Medulla oblongata (tissue), 1 donor: ENCODE data around the gene FETUB.
"Not testable (repeated sequence)": the region's sequence is repeated elsewhere in the genome, so short reads cannot be mapped to it uniquely, and the experiment has no call there.

Source experiments
- DNase-seq: peaks from one replicate; pipeline ENCODE4 v3.0.0-alpha.2; 2015; ENCODE audit errors: extremely low spot score

Gene FETUB

DNA sequence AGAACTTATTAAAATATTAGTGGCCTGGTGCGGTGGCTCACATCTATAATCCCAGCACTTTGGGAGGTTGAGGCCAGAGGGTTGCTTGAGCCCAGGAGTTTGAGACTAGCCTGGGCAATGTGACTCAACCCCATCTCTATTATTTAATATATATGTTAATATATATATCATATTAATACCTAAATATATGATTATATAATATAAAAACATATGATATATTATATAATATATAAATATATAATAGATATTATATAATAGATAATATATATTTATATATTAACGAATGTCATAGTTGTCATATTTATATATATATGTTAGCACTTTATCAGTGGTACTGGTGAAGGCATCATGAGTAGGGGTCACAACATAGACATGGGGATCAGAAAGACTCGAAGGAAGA, 30.9 kb downstream of the FETUB start:
- no peak for DNase-seq

- DNase-seq, result no peak
These were observed 38.4 kb downstream of the FETUB start for GRCh38 chr3:186678604-186679003.

GRCh38 chr3:186679151-186679550, 39.0 kb downstream of the FETUB start:
- no peak for DNase-seq

DNA sequence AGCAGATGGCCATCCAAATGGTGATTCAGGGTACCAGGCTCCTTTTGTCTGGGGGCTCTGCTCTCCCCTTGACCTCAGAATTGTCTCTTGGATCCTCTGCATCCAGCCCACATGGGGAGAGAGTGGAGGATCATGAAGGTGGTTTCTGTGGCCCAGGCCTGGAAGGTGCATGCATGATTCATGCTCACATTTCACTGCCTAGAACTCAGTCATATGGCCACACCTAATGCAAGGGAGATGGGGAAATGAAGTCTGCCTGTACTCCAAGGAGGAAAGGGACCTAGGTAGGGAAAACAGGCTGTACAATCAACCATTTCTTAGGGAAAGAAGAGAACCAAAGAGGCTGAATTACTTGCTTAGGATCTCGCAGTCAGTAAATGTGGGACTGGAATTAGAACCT, 40.7 kb downstream of the FETUB start:
- DNase-seq, result no peak

DNA sequence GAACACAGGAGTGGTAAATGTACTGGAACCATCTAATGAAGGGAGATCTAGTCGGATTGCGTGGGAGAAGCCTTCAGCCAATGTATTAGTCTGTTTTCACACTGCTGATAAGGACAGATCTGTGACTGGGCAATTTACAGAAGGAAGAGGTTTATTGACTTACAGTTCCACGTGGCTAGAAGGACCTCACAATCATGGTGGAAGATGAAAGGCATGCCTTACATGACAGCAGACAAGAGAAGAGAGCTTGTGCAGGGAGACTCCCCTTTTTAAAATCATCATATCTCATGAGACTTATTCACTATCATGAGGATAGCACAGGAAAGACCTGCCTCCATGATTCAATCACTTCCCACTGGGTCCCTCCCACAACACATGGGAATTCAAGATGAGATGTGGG, 42.6 kb downstream of the FETUB start:
- DNase-seq, result no peak

- DNase-seq, result no peak
These were observed 43.8 kb downstream of the FETUB start for GRCh38 chr3:186683979-186684378.

- DNase-seq, result not testable (repeated sequence)
These were observed 46.3 kb downstream of the FETUB start for GRCh38 chr3:186686475-186686874.

DNA sequence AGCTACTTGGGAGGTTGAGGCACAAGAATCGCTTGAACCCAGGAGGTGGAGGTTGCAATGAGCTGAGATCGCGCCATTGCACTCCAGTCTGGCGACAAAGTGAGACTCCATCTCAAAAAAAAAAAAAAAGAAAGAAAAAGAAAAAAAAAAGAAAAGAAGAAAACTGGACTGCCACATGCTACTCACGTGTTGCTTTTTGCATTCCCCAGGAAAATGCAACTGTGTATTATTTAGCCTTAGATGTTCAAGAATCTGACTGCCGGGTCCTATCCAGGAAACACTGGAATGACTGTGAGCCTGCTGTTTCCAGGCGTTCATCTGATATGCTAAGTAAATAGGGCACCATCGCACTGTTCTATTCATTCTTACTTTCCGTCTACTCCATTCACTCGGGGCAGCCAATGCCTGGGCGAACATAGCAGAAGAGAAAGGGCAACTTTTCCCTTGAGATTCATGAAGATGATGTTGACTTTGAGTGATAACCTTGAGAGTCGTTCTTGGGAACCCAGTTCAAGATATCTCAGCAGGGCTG, 47.0 kb downstream of the FETUB start:
- no peak for DNase-seq

- not testable (repeated sequence) for DNase-seq
These were observed 50.1 kb downstream of the FETUB start for GRCh38 chr3:186690304-186690703.

- no peak for DNase-seq
These were observed 51.5 kb downstream of the FETUB start for GRCh38 chr3:186691676-186692075.

DNA sequence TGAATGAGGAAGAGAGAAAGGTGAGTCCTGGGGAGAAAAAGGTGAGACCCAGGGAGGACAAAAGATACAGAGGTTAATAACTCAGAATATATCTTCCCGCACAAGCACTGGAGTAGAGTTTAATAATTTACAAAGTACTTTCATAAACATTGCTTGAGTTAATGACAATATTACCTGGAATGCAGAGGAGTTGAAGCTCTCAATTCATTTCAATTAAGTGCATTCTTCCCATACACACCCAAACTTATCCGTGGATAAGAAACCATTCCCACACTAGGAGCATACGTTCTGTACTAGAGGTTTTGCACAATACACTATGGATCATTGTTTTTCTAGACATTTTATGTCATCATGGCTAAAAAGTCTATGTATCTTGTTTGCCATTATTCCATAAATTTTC, 53.6 kb downstream of the FETUB start:
- no peak for DNase-seq

DNA sequence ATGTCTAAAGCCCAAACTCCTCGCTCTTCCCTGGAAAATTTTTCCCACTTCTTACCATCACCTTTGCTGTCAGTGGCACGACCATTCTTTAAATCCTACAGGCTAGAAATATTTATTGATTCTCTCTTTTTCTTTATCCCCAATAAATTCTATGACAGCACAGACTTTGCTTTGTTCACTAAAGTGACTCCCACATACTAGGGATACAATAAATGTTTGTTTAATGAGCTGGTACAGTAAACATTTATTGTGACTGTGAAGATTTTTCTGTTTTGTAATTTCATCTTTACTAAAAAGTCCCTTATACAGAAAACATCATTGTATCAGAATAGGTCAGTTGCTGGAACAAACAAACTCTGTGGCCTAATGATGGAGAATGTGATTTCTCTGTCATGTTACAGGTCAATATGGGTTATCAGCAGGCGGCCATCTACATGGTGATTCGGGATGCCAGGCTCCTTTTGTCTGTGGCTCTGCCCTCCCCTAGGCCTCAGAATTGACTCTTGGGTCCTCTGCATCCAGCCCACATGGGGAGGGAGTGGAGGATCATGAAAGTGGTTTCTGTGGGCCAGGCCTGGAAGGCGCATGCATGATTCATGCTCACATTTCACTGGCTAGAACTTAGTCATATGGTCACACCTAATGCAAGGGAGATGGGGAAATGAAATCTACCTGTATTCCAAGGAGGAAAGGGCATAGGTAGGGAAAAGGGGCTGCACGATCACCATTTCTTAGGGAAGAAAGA, 54.3 kb downstream of the FETUB start:
- DNase-seq, result no peak

DNA sequence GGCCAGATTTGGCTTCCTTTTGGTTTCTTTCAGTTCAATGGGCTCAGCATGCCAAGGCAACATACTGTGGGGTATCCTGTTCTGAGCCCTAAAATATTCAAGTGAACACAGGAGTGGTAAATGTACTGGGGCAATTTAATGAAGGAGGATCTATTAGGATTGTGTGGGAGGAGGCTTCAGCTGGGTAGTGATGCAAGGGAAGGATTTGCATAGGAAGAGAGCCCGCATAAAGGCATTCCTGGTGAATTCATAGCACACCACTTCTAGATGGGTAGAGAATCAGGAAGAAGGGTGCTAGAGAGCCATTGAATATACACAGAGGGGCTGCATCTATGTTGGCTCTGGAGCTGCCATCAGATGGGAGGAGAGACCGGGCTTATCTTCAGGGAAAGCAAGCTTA, 56.3 kb downstream of the FETUB start:
- DNase-seq, result no peak

GRCh38 chr3:186697510-186697909, 57.3 kb downstream of the FETUB start:
- no peak for DNase-seq

DNA sequence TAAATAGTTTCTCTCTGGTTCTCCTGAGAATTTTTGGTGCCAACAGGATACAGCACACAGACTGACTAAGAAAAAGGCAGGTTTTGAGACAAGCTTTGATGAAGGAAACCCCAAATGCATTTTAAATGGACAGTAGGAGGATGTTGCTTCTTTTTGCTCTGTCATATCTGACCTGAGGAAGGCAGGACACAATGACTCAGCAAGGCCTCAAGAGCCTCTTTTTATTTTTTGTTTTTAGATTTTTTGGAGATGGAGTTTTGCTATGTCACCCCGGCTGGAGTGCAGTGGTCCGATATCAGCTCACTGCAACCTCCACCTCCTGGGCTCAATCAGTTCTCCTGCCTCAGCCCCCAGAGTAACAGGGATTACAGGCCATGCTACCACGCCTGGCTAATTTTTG, 60.1 kb downstream of the FETUB start:
- DNase-seq, result no peak

DNA sequence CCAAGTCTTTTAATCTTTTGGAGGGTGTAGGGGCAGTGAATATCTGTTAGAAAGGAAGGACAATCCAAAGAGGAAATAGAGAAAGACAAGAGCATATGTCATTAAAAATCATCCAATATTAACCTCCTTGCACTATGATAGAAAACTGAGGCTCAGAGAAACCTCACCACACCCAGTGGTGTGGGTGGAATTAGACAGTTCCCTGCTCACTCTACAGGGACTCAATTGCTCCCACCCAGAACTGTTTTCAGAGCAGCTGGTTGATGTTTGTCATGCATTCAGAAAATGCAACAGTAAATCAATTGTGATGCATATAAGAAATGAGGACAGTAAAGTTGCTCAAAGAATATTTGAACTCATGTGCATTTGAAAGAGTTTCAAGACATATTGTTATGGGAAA, 62.3 kb downstream of the FETUB start:
- DNase-seq, result not testable (repeated sequence)
